Activated naive CD8-positive, alpha-beta T cell treated with anti-CD3 and anti-CD28 coated beads for 36 hours (primary cell): ENCODE data around the gene ZBTB48. TPM values are rescaled to one million over a fixed set of nuclear protein-coding genes. Genes with fewer than 3 reads are reported as not detected.
A peak's percentile ranks its signal among the peaks of the same experiment; 100 is the strongest.

ENCODE experiments used
- DNase-seq: peaks from one replicate; pipeline ENCODE4 v3.0.0; 2021
- H3K27ac Mint-ChIP-seq: one replicate; pipeline ENCODE4 v1.8.0; 2022; ENCODE audit warnings: mild to moderate bottlenecking, moderate library complexity, mixed read lengths
- H3K27me3 Mint-ChIP-seq: one replicate; pipeline ENCODE4 v1.8.0; 2022; ENCODE audit warnings: mild to moderate bottlenecking, mixed read lengths
- H3K36me3 Mint-ChIP-seq: one replicate; pipeline ENCODE4 v1.8.0; 2021; ENCODE audit warnings: mild to moderate bottlenecking, mixed read lengths
- H3K4me1 Mint-ChIP-seq: one replicate; pipeline ENCODE4 v1.8.0; 2021; ENCODE audit warnings: mixed read lengths
- H3K4me3 Mint-ChIP-seq: one replicate; pipeline ENCODE4 v1.8.0; 2022; ENCODE audit warnings: mild to moderate bottlenecking, moderate library complexity, mixed read lengths
- H3K9me3 Mint-ChIP-seq: one replicate; pipeline ENCODE4 v1.8.0; 2022; ENCODE audit warnings: mixed read lengths
- total RNA-seq, 2 experiments: library from RNA; stranded (reverse); gene quantifications; one replicate each; pipeline ENCODE4 v1.2.3, GENCODE V29; 2021

The ZBTB48 gene
- total RNA-seq: 10 to 100 TPM; 22.1 to 26.4 TPM

GRCh38 chr1:6579374-6580118 is at the start of gene ZBTB48:
Gene ZBTB48 (plus strand): TSS chr1:6579994. CDS start chr1:6580610, 616 bp downstream.
- Mint-ChIP-seq H3K4me3 (peak within 1 kb of the TSS; percentile 95), H3K27me3 (no peaks in the 10 kb centered on the region), H3K4me1 (peaks cover 25% of the 10 kb centered on the region), H3K9me3 (no peaks in the 10 kb centered on the region), H3K36me3 (peaks cover 4% of the 10 kb centered on the region), H3K27ac (peak within 1 kb of the TSS; percentile 93)
- DNase-seq: peak; percentile 99

- Mint-ChIP-seq H3K36me3 (peaks cover 27% of the 10 kb centered on the region), H3K9me3 (no peaks in the 10 kb centered on the region), H3K4me1 (no peaks in the 10 kb centered on the region), H3K4me3 (no peak overlapping the region), H3K27me3 (no peaks in the 10 kb centered on the region), H3K27ac (no peak overlapping the region)
- no peak for DNase-seq
These were observed 49.2 kb upstream of the ZBTB48 start for GRCh38 chr1:6530504-6531160.

GRCh38 chr1:6531996-6532395 is 47.8 kb upstream of the ZBTB48 start:
- Mint-ChIP-seq H3K27me3 (no peaks in the 10 kb centered on the region), H3K4me1 (no peaks in the 10 kb centered on the region), H3K4me3 (no peak overlapping the region), H3K27ac (no peak overlapping the region), H3K36me3 (peaks cover 20% of the 10 kb centered on the region), H3K9me3 (no peaks in the 10 kb centered on the region)
- no peak for DNase-seq

- Mint-ChIP-seq H3K4me1 (no peaks in the 10 kb centered on the region), H3K9me3 (no peaks in the 10 kb centered on the region), H3K27me3 (no peaks in the 10 kb centered on the region), H3K4me3 (no peak overlapping the region), H3K36me3 (peaks cover 13% of the 10 kb centered on the region), H3K27ac (no peak overlapping the region)
- no peak for DNase-seq
These were observed 45.5 kb upstream of the ZBTB48 start for GRCh38 chr1:6534248-6534822.

- Mint-ChIP-seq H3K4me3 (no peak overlapping the region), H3K27me3 (no peaks in the 10 kb centered on the region), H3K36me3 (peaks cover 15% of the 10 kb centered on the region), H3K9me3 (no peaks in the 10 kb centered on the region), H3K4me1 (no peaks in the 10 kb centered on the region), H3K27ac (no peak overlapping the region)
- no peak for DNase-seq
These were observed 44.6 kb upstream of the ZBTB48 start for GRCh38 chr1:6535214-6535613.

GRCh38 chr1:6536291-6536690 is 43.5 kb upstream of the ZBTB48 start:
- Mint-ChIP-seq H3K36me3 (peaks cover 12% of the 10 kb centered on the region), H3K4me3 (no peak overlapping the region), H3K27ac (no peak overlapping the region), H3K4me1 (no peaks in the 10 kb centered on the region), H3K27me3 (no peaks in the 10 kb centered on the region), H3K9me3 (no peaks in the 10 kb centered on the region)
- no peak for DNase-seq

- H3K4me1 Mint-ChIP-seq: no peaks in the 10 kb centered on the region
- no peak for DNase-seq
- no peak overlapping the region for H3K4me3 Mint-ChIP-seq
- H3K27me3 Mint-ChIP-seq: no peaks in the 10 kb centered on the region
- no peaks in the 10 kb centered on the region for H3K9me3 Mint-ChIP-seq
- peaks cover 8% of the 10 kb centered on the region for H3K36me3 Mint-ChIP-seq
- no peak overlapping the region for H3K27ac Mint-ChIP-seq
These were observed 40.8 kb upstream of the ZBTB48 start for GRCh38 chr1:6538956-6539355.

GRCh38 chr1:6544831-6545230 is 35.0 kb upstream of the ZBTB48 start:
- Mint-ChIP-seq H3K9me3 (no peaks in the 10 kb centered on the region), H3K27ac (peak overlapping the region; percentile 75), H3K36me3 (peaks cover 38% of the 10 kb centered on the region), H3K4me1 (peaks cover 30% of the 10 kb centered on the region), H3K4me3 (no peak overlapping the region), H3K27me3 (no peaks in the 10 kb centered on the region)
- DNase-seq: no peak

GRCh38 chr1:6545276-6546112 is 34.3 kb upstream of the ZBTB48 start:
- H3K27ac Mint-ChIP-seq: peak overlapping the region; percentile 75
- H3K9me3 Mint-ChIP-seq: no peaks in the 10 kb centered on the region
- no peak for DNase-seq
- H3K4me1 Mint-ChIP-seq: peaks cover 30% of the 10 kb centered on the region
- no peaks in the 10 kb centered on the region for H3K27me3 Mint-ChIP-seq
- H3K36me3 Mint-ChIP-seq: peaks cover 38% of the 10 kb centered on the region
- no peak overlapping the region for H3K4me3 Mint-ChIP-seq

- Mint-ChIP-seq H3K27me3 (no peaks in the 10 kb centered on the region), H3K4me3 (peak overlapping the region; percentile 6), H3K36me3 (peaks cover 38% of the 10 kb centered on the region), H3K4me1 (peaks cover 30% of the 10 kb centered on the region), H3K9me3 (no peaks in the 10 kb centered on the region), H3K27ac (peak overlapping the region; percentile 64)
- DNase-seq: no peak
These were observed 33.5 kb upstream of the ZBTB48 start for GRCh38 chr1:6546326-6546725.

- Mint-ChIP-seq H3K27ac (peak overlapping the region; percentile 64), H3K4me1 (peaks cover 33% of the 10 kb centered on the region), H3K36me3 (peaks cover 38% of the 10 kb centered on the region), H3K27me3 (no peaks in the 10 kb centered on the region), H3K4me3 (no peak overlapping the region), H3K9me3 (no peaks in the 10 kb centered on the region)
- DNase-seq: no peak
These were observed 32.5 kb upstream of the ZBTB48 start for GRCh38 chr1:6547301-6547700.

GRCh38 chr1:6554031-6554906 is 25.5 kb upstream of the ZBTB48 start, which contains the start of gene NOL9:
Gene NOL9 (minus strand): TSS chr1:6554513. CDS start chr1:6554502, 11 bp downstream.
- Mint-ChIP-seq H3K27me3 (no peaks in the 10 kb centered on the region), H3K27ac (peak within 1 kb of the TSS; percentile 77), H3K36me3 (peaks cover 8% of the 10 kb centered on the region), H3K9me3 (no peaks in the 10 kb centered on the region), H3K4me3 (peak within 1 kb of the TSS; percentile 87), H3K4me1 (peaks cover 15% of the 10 kb centered on the region)
- DNase-seq: peak; percentile 95

GRCh38 chr1:6554907-6555778 is 24.7 kb upstream of the ZBTB48 start, which contains the start of gene TAS1R1:
Gene TAS1R1 (plus strand): TSS chr1:6555307. CDS start chr1:6555374, 67 bp downstream.
- Mint-ChIP-seq H3K36me3 (peaks cover 4% of the 10 kb centered on the region), H3K27ac (no peak within 1 kb of the TSS), H3K27me3 (no peaks in the 10 kb centered on the region), H3K4me3 (peak within 1 kb of the TSS; percentile 87), H3K4me1 (peaks cover 15% of the 10 kb centered on the region), H3K9me3 (no peaks in the 10 kb centered on the region)
- no peak for DNase-seq
